Esophagus squamous epithelium (tissue), 4 donors: Measurements from ENCODE around the gene EHMT1.

ENCODE experiments used
- POLR2A ChIP-seq, 4 donors: fragments of 450-650 bp; IDR thresholded peaks; one replicate each; pipeline ENCODE4 v1.6.1; 2017; ENCODE audit warnings: antibody characterized with exemption in 4 of 4, mild to moderate bottlenecking in 4 of 4, moderate library complexity in 3 of 4
- TF ChIP-seq, protein P1 (sequence below), 6 experiments: fragments of 450-650 bp in 4 of 6; fragments of 200-600 bp in 2 of 6; sonication (generic) in 2 of 6; IDR thresholded peaks; one replicate each; pipeline ENCODE4 v1.5.1; 2016 to 2019; ENCODE audit warnings: antibody characterized with exemption in 6 of 6, mild to moderate bottlenecking in 4 of 6, moderate library complexity in 4 of 6

DNA sequence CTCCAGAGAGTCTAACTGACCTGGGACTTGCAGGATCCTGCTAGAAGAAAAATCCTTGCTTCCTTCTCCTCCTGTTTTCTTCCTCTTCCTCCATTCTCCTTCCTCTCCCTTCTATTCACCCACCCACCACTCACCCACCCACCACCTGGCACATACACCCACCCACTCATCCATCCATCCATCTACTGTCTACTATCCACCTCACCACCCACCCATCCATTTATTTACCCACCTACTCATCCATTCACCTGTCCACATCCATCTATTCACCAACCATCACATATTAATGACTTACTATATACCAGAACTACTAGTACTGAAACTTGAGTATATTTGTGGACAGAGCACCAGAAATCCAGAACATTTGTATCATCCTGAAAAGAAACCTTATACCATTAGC lies 49.4 kb downstream of the EHMT1 start:
- TF ChIP-seq, protein P1, sequence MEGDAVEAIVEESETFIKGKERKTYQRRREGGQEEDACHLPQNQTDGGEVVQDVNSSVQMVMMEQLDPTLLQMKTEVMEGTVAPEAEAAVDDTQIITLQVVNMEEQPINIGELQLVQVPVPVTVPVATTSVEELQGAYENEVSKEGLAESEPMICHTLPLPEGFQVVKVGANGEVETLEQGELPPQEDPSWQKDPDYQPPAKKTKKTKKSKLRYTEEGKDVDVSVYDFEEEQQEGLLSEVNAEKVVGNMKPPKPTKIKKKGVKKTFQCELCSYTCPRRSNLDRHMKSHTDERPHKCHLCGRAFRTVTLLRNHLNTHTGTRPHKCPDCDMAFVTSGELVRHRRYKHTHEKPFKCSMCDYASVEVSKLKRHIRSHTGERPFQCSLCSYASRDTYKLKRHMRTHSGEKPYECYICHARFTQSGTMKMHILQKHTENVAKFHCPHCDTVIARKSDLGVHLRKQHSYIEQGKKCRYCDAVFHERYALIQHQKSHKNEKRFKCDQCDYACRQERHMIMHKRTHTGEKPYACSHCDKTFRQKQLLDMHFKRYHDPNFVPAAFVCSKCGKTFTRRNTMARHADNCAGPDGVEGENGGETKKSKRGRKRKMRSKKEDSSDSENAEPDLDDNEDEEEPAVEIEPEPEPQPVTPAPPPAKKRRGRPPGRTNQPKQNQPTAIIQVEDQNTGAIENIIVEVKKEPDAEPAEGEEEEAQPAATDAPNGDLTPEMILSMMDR (IDR thresholded peaks at IDR 0.05): no peak
- no peak for TF ChIP-seq POLR2A (IDR thresholded peaks at IDR 0.05)
